Natural killer cell (primary cell): ENCODE results near the gene NUDT14. TPM values are rescaled to one million over a fixed set of nuclear protein-coding genes. Genes with fewer than 3 reads are reported as not detected.

Source experiments
- ATAC-seq, 3 donors: fragments of 150-1000 bp in 2 of 3; fragments of 200-7000 bp in 1 of 3; cut with Tn5 transposase; 1 replicate in 1 of 3; 2 replicates in 2 of 3; pipeline ENCODE4 v1.10.0; 2021; ENCODE audit warnings: mild to moderate bottlenecking in 2 of 3, moderate library complexity in 2 of 3
- DNase-seq, 2 donors: peaks; one replicate each; pipeline versions ENCODE4 v3.0.0 to v3.0.0-alpha.2; 2013 to 2021; ENCODE audit warnings: mixed read lengths in 1 of 2
- H3K27ac ChIP-seq: one replicate; pipeline ENCODE4 v1.5.1; 2013; ENCODE audit warnings: mild to moderate bottlenecking, low read length
- H3K27me3 ChIP-seq: one replicate; pipeline ENCODE4 v1.6.1; 2013; ENCODE audit warnings: low read length; ENCODE audit not compliant: control insufficient read depth, insufficient read depth
- H3K36me3 ChIP-seq: one replicate; pipeline ENCODE4 v1.6.1; 2013; ENCODE audit warnings: low read length; ENCODE audit not compliant: control insufficient read depth, insufficient read depth
- H3K4me1 ChIP-seq: one replicate; pipeline ENCODE4 v1.6.1; 2013; ENCODE audit warnings: low read length; ENCODE audit not compliant: control insufficient read depth, insufficient read depth
- H3K4me3 ChIP-seq: one replicate; pipeline ENCODE4 v1.5.1; 2013; ENCODE audit warnings: low read length
- H3K9me3 ChIP-seq: one replicate; pipeline ENCODE4 v1.6.1; 2013; ENCODE audit warnings: low read length; ENCODE audit not compliant: control insufficient read depth, insufficient read depth
- H3K27ac Mint-ChIP-seq, 2 donors: one replicate each; pipeline ENCODE4 v1.8.0; 2022; ENCODE audit warnings: mild to moderate bottlenecking in 2 of 2, mixed read lengths in 2 of 2, moderate library complexity in 1 of 2
- H3K27me3 Mint-ChIP-seq, 2 donors: one replicate each; pipeline ENCODE4 v1.8.0; 2022; ENCODE audit warnings: low read depth in 2 of 2, mixed read lengths in 2 of 2
- H3K36me3 Mint-ChIP-seq: one replicate; pipeline ENCODE4 v1.8.0; 2022; ENCODE audit warnings: mixed read lengths
- H3K4me1 Mint-ChIP-seq, 2 donors: one replicate each; pipeline ENCODE4 v1.8.0; 2022; ENCODE audit warnings: mixed read lengths in 2 of 2
- H3K4me3 Mint-ChIP-seq: one replicate; pipeline ENCODE4 v1.8.0; 2022; ENCODE audit warnings: mild to moderate bottlenecking, moderate library complexity, mixed read lengths
- H3K9me3 Mint-ChIP-seq, 2 donors: one replicate each; pipeline ENCODE4 v1.8.0; 2022; ENCODE audit warnings: mixed read lengths in 2 of 2
- WGBS: methylation state at CpG from one replicate; pipeline ENCODE4 v1.1.7; 2013; ENCODE audit warnings: missing lambda C conversion rate; ENCODE audit not compliant: insufficient coverage; 5-methylcytosine and 5-hydroxymethylcytosine counted together
- intact Hi-C: fragments of 100-400 bp; cut with micrococcal nuclease; formaldehyde crosslinking; loops from one replicate; pipeline ENCODE4 v1.14.2; 2022
- total RNA-seq, 4 donors: library from RNA; stranded (reverse); fragments of 120-200 nt in 1 of 4; gene quantifications; one replicate each; pipeline versions ENCODE4 v1.2.3 to v1.2.4, GENCODE V29; 2013 to 2022
- TF ChIP-seq, protein P1 (sequence below): fragments of 200-600 bp; IDR thresholded peaks from one replicate; pipeline ENCODE4 v1.8.0; 2022; ENCODE audit warnings: antibody characterized with exemption

NUDT14 gene
- total RNA-seq, 3 donors from 2014 or later (not counting 1 experiment from before 2014, with no cell fraction given) = 16.0 to 32.9 (median 22.8) TPM

GRCh38 chr14:105209646-105210045, 28.5 kb upstream of the NUDT14 start:
- no peaks in the 10 kb centered on the region for H3K9me3 Mint-ChIP-seq
- H3K4me3 Mint-ChIP-seq = no peak overlapping the region
- H3K27ac ChIP-seq = no peak overlapping the region
- 98% methylated on average over 16 of the region's 16 CpGs for WGBS
- H3K36me3 ChIP-seq = peaks cover 16% of the 10 kb centered on the region
- peaks cover 0 to 5% of the 10 kb centered on the region in 2 donors for H3K4me1 Mint-ChIP-seq
- intact Hi-C loops = loop anchor here (10.0 kb wide), 1 partner anchor 85 kb away; no protein-coding TSS in a partner anchor
- peaks cover 4% of the 10 kb centered on the region for H3K4me1 ChIP-seq
- DNase-seq (no peak), ATAC-seq (no peak)
- TF ChIP-seq, protein P1, sequence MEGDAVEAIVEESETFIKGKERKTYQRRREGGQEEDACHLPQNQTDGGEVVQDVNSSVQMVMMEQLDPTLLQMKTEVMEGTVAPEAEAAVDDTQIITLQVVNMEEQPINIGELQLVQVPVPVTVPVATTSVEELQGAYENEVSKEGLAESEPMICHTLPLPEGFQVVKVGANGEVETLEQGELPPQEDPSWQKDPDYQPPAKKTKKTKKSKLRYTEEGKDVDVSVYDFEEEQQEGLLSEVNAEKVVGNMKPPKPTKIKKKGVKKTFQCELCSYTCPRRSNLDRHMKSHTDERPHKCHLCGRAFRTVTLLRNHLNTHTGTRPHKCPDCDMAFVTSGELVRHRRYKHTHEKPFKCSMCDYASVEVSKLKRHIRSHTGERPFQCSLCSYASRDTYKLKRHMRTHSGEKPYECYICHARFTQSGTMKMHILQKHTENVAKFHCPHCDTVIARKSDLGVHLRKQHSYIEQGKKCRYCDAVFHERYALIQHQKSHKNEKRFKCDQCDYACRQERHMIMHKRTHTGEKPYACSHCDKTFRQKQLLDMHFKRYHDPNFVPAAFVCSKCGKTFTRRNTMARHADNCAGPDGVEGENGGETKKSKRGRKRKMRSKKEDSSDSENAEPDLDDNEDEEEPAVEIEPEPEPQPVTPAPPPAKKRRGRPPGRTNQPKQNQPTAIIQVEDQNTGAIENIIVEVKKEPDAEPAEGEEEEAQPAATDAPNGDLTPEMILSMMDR = no peak
- no peak overlapping the region for H3K4me3 ChIP-seq
- H3K36me3 Mint-ChIP-seq = no peaks in the 10 kb centered on the region
- no peak overlapping the region for H3K27ac Mint-ChIP-seq
- no peaks in the 10 kb centered on the region for H3K27me3 ChIP-seq
- H3K27me3 Mint-ChIP-seq = no peaks in the 10 kb centered on the region
- no peaks in the 10 kb centered on the region for H3K9me3 ChIP-seq

DNA sequence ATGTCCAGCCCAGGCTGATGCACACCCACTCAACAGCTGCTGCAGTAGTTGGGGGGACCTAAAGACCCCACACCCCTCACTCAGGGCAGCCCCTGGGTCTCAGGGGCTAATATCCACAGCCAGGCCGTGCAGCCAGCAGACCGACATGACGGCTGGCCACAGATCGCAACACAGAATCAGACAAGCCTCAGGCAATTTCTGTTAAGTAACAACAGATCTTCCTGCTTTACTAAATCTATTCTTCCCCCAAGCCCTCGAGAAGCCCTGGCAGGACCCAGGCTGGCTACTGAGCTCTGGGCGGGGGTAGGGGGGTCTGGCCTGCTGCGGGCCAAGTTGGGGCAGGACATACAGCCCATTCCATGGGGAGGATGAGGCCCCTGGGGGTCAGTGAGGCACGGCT, 28.0 kb upstream of the NUDT14 start:
- peaks cover 16% of the 10 kb centered on the region for H3K36me3 ChIP-seq
- H3K4me1 Mint-ChIP-seq = peaks cover 0 to 10% of the 10 kb centered on the region in 2 donors
- no peak overlapping the region for H3K27ac Mint-ChIP-seq
- no peak overlapping the region for H3K4me3 Mint-ChIP-seq
- intact Hi-C loops = loop anchor here (10.0 kb wide), 1 partner anchor 86 kb away; no protein-coding TSS in a partner anchor
- H3K9me3 ChIP-seq = no peaks in the 10 kb centered on the region
- no peaks in the 10 kb centered on the region for H3K27me3 ChIP-seq
- no peaks in the 10 kb centered on the region for H3K27me3 Mint-ChIP-seq
- DNase-seq (no peak), ATAC-seq (no peak)
- WGBS = 91% methylated on average over 8 of the region's 8 CpGs
- H3K9me3 Mint-ChIP-seq = no peaks in the 10 kb centered on the region
- H3K4me1 ChIP-seq = peaks cover 8% of the 10 kb centered on the region
- no peak overlapping the region for H3K4me3 ChIP-seq
- H3K36me3 Mint-ChIP-seq = no peaks in the 10 kb centered on the region
- H3K27ac ChIP-seq = no peak overlapping the region
- TF ChIP-seq, protein P1 = no peak

DNA sequence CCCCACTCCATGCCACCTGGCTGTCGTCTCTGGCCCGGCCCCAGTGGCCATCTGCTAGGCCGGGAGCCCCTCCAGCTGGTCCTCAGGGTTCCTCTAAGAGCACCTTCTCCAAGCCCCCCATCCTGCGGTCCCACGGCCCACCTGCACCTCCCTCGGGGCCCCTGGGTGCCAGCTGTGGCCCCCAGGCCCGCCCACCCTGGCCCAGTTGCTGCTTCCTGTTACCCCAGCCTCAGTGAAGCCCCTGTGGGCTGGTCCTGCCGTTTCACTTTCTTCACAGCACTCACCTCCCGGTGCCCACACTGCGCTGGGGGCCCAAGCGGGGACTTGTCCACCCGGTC, 27.6 kb upstream of the NUDT14 start:
- Histone ChIP-seq H3K4me1 (peaks cover 8% of the 10 kb centered on the region), H3K4me3 (no peak overlapping the region), H3K27ac (no peak overlapping the region), H3K36me3 (peaks cover 16% of the 10 kb centered on the region), H3K9me3 (no peaks in the 10 kb centered on the region), H3K27me3 (no peaks in the 10 kb centered on the region)
- Mint-ChIP-seq H3K4me1 (peaks cover 0 to 10% of the 10 kb centered on the region in 2 donors), H3K4me3 (no peak overlapping the region), H3K27me3 (no peaks in the 10 kb centered on the region), H3K36me3 (no peaks in the 10 kb centered on the region), H3K9me3 (no peaks in the 10 kb centered on the region), H3K27ac (no peak overlapping the region)
- 86% methylated on average over 12 of the region's 12 CpGs for WGBS
- ATAC-seq = no peak
- intact Hi-C loops = loop anchor here (10.0 kb wide), 1 partner anchor 86 kb away; no protein-coding TSS in a partner anchor
- DNase-seq = no peak
- TF ChIP-seq, protein P1 = no peak
